ENCODE data around the gene CFL1. TPM values are rescaled to one million over a fixed set of nuclear protein-coding genes. Genes with fewer than 3 reads are reported as not detected.

Gene CFL1
- total and polyA plus RNA-seq, 2 of the 8 experiments (the other 6 are each of a cell fraction or from before 2014, with no cell fraction given): 1,252 to 1,365 TPM

GRCh38 chr11:65852508-65853245 is 5.3 kb downstream of the CFL1 start:
- no peak overlapping the region for H4K91ac ChIP-seq (replicated peaks; ENCODE audit: insufficient read length, low read length)
- no peak overlapping the region for H3K9ac ChIP-seq (replicated peaks in 1 of 4; ENCODE audit: extremely low read depth in 1 of 4, low read depth in 3 of 4, low read length in 3 of 4)
- CTCF ChIA-PET (ENCODE audit: partially characterized antibody): interaction anchor here (0.7 to 15.2 kb wide), 25 partner anchors 9 to 198 kb away, joined by 3 to 283 read pairs (median 6); partner anchors contain the start of genes AP5B1, CCDC85B, CFL1 and CTSW
- no peak overlapping the region for H3K56ac ChIP-seq (replicated peaks; ENCODE audit: insufficient read length, low read depth, low read length)
- POLR2A ChIA-PET (ENCODE audit: partially characterized antibody): interaction anchor here (0.6 to 38.3 kb wide), 32 partner anchors 8 to 246 kb away, joined by 3 to 1071 read pairs (median 4); partner anchors contain the start of genes CCDC85B, CFL1, CTSW and EFEMP2
- peaks cover 7 to 10% of the 10 kb centered on the region in 2 experiments; a peak in 2 of 4 replicates for H3K9me3 ChIP-seq (ENCODE audit: insufficient read depth in 2 of 2, low read depth in 1 of 2, low read length in 1 of 2)
- H2BK12ac ChIP-seq (ENCODE audit: low read depth, low read length): no peak overlapping the region
- no peaks in the 10 kb centered on the region; a peak in 1 of 7 replicates for H3K27me3 ChIP-seq (replicated peaks in 1 of 4; ENCODE audit: control insufficient read depth in 3 of 4, extremely low read depth in 1 of 4, insufficient read depth in 3 of 4, low read length in 3 of 4)
- H3K23ac ChIP-seq (ENCODE audit: insufficient read length): no peak overlapping the region
- no peak overlapping the region for H4K5ac ChIP-seq (ENCODE audit: insufficient read length, low read depth, low read length)
- no peak overlapping the region for H3K14ac ChIP-seq (ENCODE audit: insufficient read length)
- 97% methylated on average over 24 of the region's 33 CpGs; no CpG with 5 or more reads in 1 of the 2 experiments for WGBS, 2 experiments (ENCODE audit: extremely low coverage in 1 of 2, insufficient coverage in 1 of 2, insufficient read length in 1 of 2, insufficient replicate concordance in 2 of 2, low coverage in 1 of 2, low lambda C conversion rate in 2 of 2, missing lambda C conversion rate in 1 of 2)
- H3K4me3 ChIP-seq (ENCODE audit: extremely low read depth in 1 of 4, insufficient read depth in 2 of 4, low read depth in 3 of 4, low read length in 4 of 4): no peak overlapping the region
- H3K4me1 ChIP-seq (replicated peaks in 1 of 4; ENCODE audit: control insufficient read depth in 3 of 4, insufficient read depth in 4 of 4, low read length in 3 of 4): peaks cover 0 to 10% (median under 1%) of the 10 kb centered on the region in 4 experiments; a peak in 5 of 7 replicates
- DNase-seq (ENCODE audit: low read depth in 1 of 2, low spot score in 2 of 2) (no peak), FAIRE-seq (no peak)
- no peak overlapping the region for H3K27ac ChIP-seq (ENCODE audit: low read depth, low read length)
- peaks cover 20% of the 10 kb centered on the region for H3K79me1 ChIP-seq (ENCODE audit: low read depth, low read length)
- H4K20me1 ChIP-seq (replicated peaks in 1 of 2; ENCODE audit: control insufficient read depth in 1 of 2, insufficient read depth in 2 of 2, low read length in 2 of 2): peaks cover 29 to 30% of the 10 kb centered on the region in 2 experiments
- H3K18ac ChIP-seq (ENCODE audit: extremely low read depth, low read length): no peak overlapping the region; the same call in 1 of the 2 replicates
- H2AFZ ChIP-seq (ENCODE audit: low read length): no peak overlapping the region
- H2BK20ac ChIP-seq (ENCODE audit: low read length): no peak overlapping the region
- H4K8ac ChIP-seq (ENCODE audit: extremely low read depth, insufficient read depth, low read length): no peak overlapping the region
- H2BK120ac ChIP-seq (replicated peaks; ENCODE audit: low read depth, low read length): no peak overlapping the region
- 0 out of 2 replicates have a peak overlapping the region, but pooled peaks have one; percentile 20 for H2BK5ac ChIP-seq (ENCODE audit: low read depth, low read length)
- H3K36me3 ChIP-seq (ENCODE audit: control insufficient read depth in 2 of 4, insufficient read depth in 4 of 4, low read length in 3 of 4): peaks cover 17 to 34% (median 31%) of the 10 kb centered on the region in 4 experiments
- peaks cover 15 to 36% of the 10 kb centered on the region in 2 experiments for H3K79me2 ChIP-seq (ENCODE audit: control insufficient read depth in 1 of 2, insufficient read depth in 2 of 2, low read length in 2 of 2)
- H2AK5ac ChIP-seq (ENCODE audit: low read depth, low read length): no peak overlapping the region
- TF ChIP-seq CHD2 (IDR thresholded peaks at IDR 0.05; ENCODE audit: low read length) (peak; percentile 25; the same call in 1 of the 2 replicates), SP2 (IDR thresholded peaks at IDR 0.05; ENCODE audit: low read length) (no peak), ATF3 (IDR thresholded peaks at IDR 0.05; ENCODE audit: insufficient read depth, low read depth, low read length) (no peak), TBP (IDR thresholded peaks at IDR 0.05; ENCODE audit: low read depth, low read length) (no peak), RFX5 (IDR thresholded peaks at IDR 0.05; ENCODE audit: borderline replicate concordance, low read depth, low read length) (no peak), EZH2 (IDR thresholded peaks at IDR 0.05; ENCODE audit: low read depth, low read length, severe bottlenecking) (no peak), POLR2AphosphoS5 (IDR thresholded peaks at IDR 0.05; ENCODE audit: low read depth, low read length) (peak; percentile 81), ZNF274 (IDR thresholded peaks at IDR 0.05; ENCODE audit: borderline replicate concordance, extremely low read depth, low read length) (no peak), JUND (IDR thresholded peaks at IDR 0.05; ENCODE audit: low read length) (no peak), HDAC6 (IDR thresholded peaks at IDR 0.05; ENCODE audit: low read depth, low read length) (no peak)
- H3K4me2 ChIP-seq (ENCODE audit: insufficient read depth in 1 of 2, low read depth in 2 of 2, low read length in 2 of 2): no peak overlapping the region
- H3K4ac ChIP-seq (replicated peaks; ENCODE audit: insufficient read length, low read depth, low read length): no peak overlapping the region
- H2BK15ac ChIP-seq (ENCODE audit: low read length): no peak overlapping the region
- peaks cover 3% of the 10 kb centered on the region; the same call in 1 of the 2 replicates for H3K23me2 ChIP-seq (ENCODE audit: low read depth, low read length)

All from H1 (cell line).